SK-N-MC (cell line): Measurements from ENCODE around the gene PSG6.

Experiments used
- EZH2 ChIP-seq: fragments of 200-600 bp; sonication (generic); IDR thresholded peaks from one replicate; pipeline ENCODE4 v1.6.1; 2017; ENCODE audit warnings: antibody characterized with exemption
- FOXP2 ChIP-seq: optimal IDR thresholded peaks from 2 replicates; pipeline ENCODE3; 2011; ENCODE audit warnings: mild to moderate bottlenecking, moderate library complexity; ENCODE audit not compliant: insufficient read depth; ENCODE audit errors: extremely low read length, control extremely low read depth
- POLR2AphosphoS5 ChIP-seq: IDR thresholded peaks from 2 replicates; pipeline ENCODE4 v1.6.1; 2012; ENCODE audit warnings: mild to moderate bottlenecking, low read depth, low read length, borderline replicate concordance

DNA sequence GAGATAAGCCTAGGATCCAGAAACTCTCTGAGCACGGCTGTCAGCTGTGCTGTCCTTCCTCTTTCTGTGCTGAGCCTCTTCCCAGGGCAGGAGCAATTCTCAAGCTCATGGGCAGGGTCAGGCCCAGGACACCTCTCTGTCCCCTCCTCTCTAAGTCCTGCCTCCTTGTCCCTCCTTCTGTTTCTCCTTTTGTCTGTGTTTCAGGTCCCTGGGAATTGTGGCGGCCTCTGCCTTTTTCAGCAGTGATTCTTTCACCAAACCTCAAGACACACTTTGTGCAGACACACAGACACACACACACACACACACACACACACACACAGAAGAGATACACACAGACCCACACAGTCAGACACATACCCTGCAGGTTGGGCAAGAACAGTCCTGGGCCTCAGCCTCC lies 38.1 kb downstream of the PSG6 start, which contains the start of gene PSG1:
- no peak for TF ChIP-seq EZH2
- TF ChIP-seq POLR2AphosphoS5: no peak
- no peak for TF ChIP-seq FOXP2
